Right cardiac atrium (tissue), 5 donors: ENCODE results near the gene CENPE. TPM values are rescaled to one million over a fixed set of nuclear protein-coding genes. Genes with fewer than 3 reads are reported as not detected.

Source experiments
- ATAC-seq, 2 donors: fragments of 200-7000 bp; cut with Tn5 transposase; one replicate each; pipeline versions ENCODE4 v1.8.0 to v1.9.1; 2020; ENCODE audit warnings: moderate library complexity in 2 of 2, mild to moderate bottlenecking in 1 of 2
- DNase-seq, 3 donors: peaks; one replicate each; pipeline ENCODE4 v3.0.0-alpha.2; 2020
- H3K27ac ChIP-seq: one replicate; pipeline ENCODE4 v1.5.1; 2013; ENCODE audit warnings: mild to moderate bottlenecking, low read length, control low read depth, moderate library complexity
- H3K27me3 ChIP-seq: one replicate; pipeline ENCODE4 v1.6.1; 2013; ENCODE audit not compliant: control insufficient read depth, insufficient read depth
- H3K4me1 ChIP-seq: one replicate; pipeline ENCODE4 v1.6.1; 2013; ENCODE audit warnings: low read length; ENCODE audit not compliant: control insufficient read depth, insufficient read depth
- H3K4me3 ChIP-seq: one replicate; pipeline ENCODE4 v1.5.1; 2013; ENCODE audit warnings: low read length, control low read depth
- H3K9me3 ChIP-seq: one replicate; pipeline ENCODE4 v1.6.1; 2013; ENCODE audit warnings: low read length; ENCODE audit not compliant: control insufficient read depth
- WGBS: extraction: QIAGEN DNeasy Blood & Tissue Kit; methylation state at CpG from one replicate; pipeline ENCODE4 v1.1.7; 2013; 5-methylcytosine and 5-hydroxymethylcytosine counted together
- intact Hi-C, 4 donors: fragments of 100-400 bp; cut with DNase I; formaldehyde crosslinking; loops; one replicate each; pipeline versions ENCODE4 v1.11.0 to v1.14.0; 2022 to 2023
- polyA plus RNA-seq: library from polyadenylated mRNA; stranded (reverse); fragments of 200-250 nt; gene quantifications from one replicate; pipeline ENCODE4 v1.2.3, GENCODE V29; 2013
- total RNA-seq, 4 donors: library from RNA; stranded (reverse); fragmentation: NEBNext Ultra II Directional; extraction: Animal tissue kit (Norgen Biotek cat#: 25700); gene quantifications; one replicate each; pipeline ENCODE4 v1.2.1, GENCODE V29; 2021
- donor health status: healthy with polysubstance abuse.
- donor health status: DM: no; HTN: yes; CAD: no.
- donor health status: DM: no; HTN: no; CAD: no.
- donor health status: DM: no; HTN: yes; CAD: no; lungs with severe emphysema.
- donor health status: DM: yes; HTN: yes; CAD: no.

The CENPE gene
- total and polyA plus RNA-seq, 5 donors, result 0.14 to 0.77 (median 0.59) TPM

DNA sequence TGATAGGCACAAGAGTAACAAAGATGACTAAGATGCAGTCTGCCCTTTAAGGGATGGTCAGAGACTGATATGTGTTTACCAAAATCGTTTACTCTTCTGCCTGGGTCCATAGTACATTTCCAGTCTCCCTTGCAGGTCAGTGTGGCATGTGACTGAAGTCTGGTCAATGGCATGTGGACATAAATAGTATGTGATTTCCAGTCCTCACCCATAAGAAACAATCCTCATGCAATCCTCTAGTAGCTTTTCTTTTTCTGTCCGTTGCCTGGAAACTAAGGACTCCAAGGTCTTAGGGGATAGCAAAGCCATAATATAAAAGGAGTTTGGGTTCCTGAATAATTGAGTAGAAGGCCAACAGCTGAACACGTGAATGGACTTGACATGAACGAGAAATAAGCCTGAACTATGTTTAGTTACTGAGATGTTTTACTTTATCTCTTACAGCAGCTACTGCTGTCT is 122.7 kb downstream of the CENPE start:
- ATAC-seq (no peak), DNase-seq (no peak)
- H3K9me3 ChIP-seq, result no peaks in the 10 kb centered on the region
- intact Hi-C loops, result no loop called here
- H3K27me3 ChIP-seq, result no peaks in the 10 kb centered on the region
- peak overlapping the region; percentile 79 for H3K4me3 ChIP-seq
- no peak overlapping the region for H3K27ac ChIP-seq
- 14% methylated on average over 4 of the region's 4 CpGs for WGBS
- H3K4me1 ChIP-seq, result no peaks in the 10 kb centered on the region

DNA sequence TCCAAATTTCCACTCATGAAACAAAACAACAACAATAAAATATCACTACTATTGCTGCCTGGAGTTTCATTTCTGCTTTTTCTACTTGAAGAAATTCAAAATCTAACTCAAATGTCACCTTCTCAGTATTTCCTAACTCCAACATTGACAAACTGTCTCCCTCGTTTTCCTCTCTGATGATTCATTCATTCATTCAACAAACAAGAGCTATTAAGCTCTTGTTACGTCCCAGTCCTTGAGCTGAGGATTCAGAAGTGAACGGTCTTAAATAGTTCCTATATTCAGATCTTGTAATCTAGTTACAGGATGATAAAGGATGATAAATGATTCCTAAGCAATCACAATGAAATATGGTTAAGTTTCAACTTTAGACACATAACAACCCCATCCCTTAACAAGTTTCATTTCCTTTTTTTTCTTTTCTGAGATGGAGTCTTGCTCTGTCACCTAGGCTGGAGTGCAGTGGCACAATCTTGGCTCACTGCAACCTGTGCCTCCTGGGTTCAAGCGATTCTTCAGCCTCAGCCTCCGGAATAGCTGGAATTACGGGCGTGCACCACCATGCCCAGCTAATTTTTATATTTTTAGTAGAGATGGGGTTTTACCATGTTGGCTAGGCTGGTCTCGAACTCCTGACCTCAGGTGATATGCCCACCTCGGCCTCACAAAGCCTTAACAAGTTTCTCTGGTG is 123.3 kb downstream of the CENPE start:
- Histone ChIP-seq H3K4me1 (no peaks in the 10 kb centered on the region), H3K9me3 (no peaks in the 10 kb centered on the region), H3K27me3 (no peaks in the 10 kb centered on the region), H3K4me3 (no peak overlapping the region), H3K27ac (no peak overlapping the region)
- 87% methylated on average over 9 of the region's 9 CpGs for WGBS
- DNase-seq, result no peak
- no peak for ATAC-seq
- intact Hi-C loops, result no loop called here

DNA sequence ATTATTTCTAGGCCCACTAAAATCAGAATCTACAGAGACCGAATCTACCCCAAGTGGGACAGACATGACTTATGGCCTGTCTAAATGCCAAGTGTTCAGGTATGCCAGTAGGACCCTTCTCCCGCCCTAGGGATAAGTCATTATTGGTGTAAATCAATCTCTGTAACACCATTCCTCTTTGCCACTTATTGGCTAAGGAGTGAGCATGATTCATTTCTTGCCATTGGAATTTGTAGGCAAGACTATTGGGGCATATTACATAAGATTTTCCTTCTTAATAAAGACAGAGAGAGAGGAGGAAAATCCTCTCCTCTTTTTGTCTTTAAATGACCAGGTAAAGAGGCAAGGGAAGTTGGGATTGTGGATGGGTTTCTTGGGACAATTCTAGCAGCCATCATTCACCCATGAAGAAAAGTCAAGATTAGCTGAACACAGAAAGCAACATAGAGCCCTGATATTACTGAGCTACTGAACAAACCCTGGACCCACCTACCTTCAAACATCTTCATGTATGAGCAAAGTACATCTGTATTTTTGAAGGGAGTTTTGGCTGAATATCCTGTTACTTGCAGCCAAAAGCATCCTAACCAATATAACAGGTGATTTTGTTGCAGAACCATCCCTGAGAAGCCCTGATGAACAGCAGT is 124.2 kb downstream of the CENPE start:
- Histone ChIP-seq H3K27ac (no peak overlapping the region), H3K4me3 (no peak overlapping the region), H3K4me1 (no peaks in the 10 kb centered on the region), H3K9me3 (no peaks in the 10 kb centered on the region), H3K27me3 (no peaks in the 10 kb centered on the region)
- no peak for DNase-seq
- no peak for ATAC-seq
- WGBS, result 100% methylated on average over 2 of the region's 2 CpGs
- intact Hi-C loops, result no loop called here

DNA sequence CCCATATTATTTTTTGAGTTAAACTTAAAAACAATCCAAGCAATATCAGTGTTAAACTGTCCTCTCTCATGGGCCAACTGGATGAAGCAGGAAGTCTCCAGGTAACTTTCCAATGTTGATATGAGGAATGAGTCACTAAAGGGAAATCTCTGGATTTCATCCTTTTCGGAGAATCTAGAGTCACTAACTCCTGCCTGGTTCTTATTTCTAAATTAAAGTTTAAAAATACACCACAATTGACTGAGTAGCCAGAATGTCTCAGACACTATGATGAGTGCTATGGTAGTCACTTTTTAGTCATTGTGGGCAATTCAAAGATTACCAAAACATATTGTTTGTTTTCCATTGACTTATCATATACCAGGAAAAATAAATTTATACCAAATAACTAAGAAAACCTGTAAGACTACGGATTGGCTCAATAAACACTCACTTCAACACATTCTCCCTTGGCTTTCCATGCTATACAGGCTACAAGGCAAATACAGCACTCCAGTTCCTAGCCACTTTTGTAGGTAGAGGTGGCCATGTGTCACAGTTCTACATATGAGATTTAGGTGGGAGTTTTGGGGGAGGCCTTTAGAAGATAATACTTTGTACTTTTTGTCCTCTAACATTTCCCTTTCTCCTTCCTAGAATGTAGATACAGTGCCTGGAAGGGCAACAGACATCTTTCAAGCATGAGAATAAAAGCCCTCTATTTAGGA is 130.1 kb downstream of the CENPE start:
- intact Hi-C loops, result no loop called here
- WGBS, result 90% methylated on average over 2 of the region's 2 CpGs

DNA sequence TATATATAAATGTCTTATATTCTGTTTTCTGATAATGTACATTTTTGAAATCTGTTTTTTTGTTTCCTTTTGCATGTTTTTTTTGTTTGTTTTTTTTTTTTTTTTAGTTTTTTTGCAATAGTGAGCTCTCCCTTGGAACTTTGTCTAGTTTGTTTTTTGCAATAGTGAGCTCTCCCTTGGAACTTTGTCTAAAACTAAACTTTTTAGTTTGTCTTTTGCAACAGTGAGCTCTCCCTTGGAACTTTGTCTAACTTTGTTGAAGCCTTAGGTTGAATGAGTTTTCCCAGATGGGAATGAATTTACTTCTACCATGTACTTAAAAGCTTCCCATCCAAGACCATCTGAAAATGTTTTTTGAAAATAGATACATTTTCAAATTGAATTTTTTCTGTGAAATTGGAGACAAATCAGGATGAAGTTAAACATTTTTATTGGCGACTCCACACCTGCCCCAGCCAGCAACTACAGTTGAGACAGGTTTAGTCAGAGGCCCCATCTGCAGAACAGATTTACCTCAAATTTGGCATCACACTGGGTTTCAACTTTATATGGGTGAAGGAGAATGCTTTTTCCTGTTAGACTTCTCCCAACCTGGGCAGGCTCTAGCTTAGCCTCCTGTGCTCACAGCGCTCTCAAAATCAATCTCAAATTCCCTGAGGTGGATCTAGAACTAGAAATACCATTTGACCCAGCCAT is 137.5 kb downstream of the CENPE start:
- Histone ChIP-seq H3K4me3 (no peak overlapping the region), H3K27me3 (no peaks in the 10 kb centered on the region), H3K27ac (no peak overlapping the region), H3K9me3 (no peaks in the 10 kb centered on the region), H3K4me1 (no peaks in the 10 kb centered on the region)
- over 99% methylated on average over 2 of the region's 2 CpGs for WGBS
- intact Hi-C loops, result no loop called here
- ATAC-seq (no peak), DNase-seq (no peak)

More for the DNA sequence above, 130.1 kb downstream of the CENPE start:
- DNase-seq (no peak), ATAC-seq (no peak)
- H3K4me3 ChIP-seq, result no peak overlapping the region
- no peaks in the 10 kb centered on the region for H3K4me1 ChIP-seq
- H3K27me3 ChIP-seq, result no peaks in the 10 kb centered on the region
- no peaks in the 10 kb centered on the region for H3K9me3 ChIP-seq
- H3K27ac ChIP-seq, result no peak overlapping the region

Other genes with a start within 250 kb of the CENPE start
- 1 to 10 TPM in 2 of 4 donors, under 1 TPM in 2; 0.94 to 1.8 (median 1.3) TPM for gene SLC9B1, start 178.6 kb downstream of the CENPE start, total RNA-seq
- 0.27 TPM for gene SLC9B1, start 178.6 kb downstream of the CENPE start, polyA plus RNA-seq
- gene SLC9B2, start 121.6 kb downstream of the CENPE start, total RNA-seq, result 10 to 100 TPM in 1 of 4 donors, 1 to 10 TPM in 3; 7.5 to 12.7 (median 8.7) TPM
- gene SLC9B2, start 121.6 kb downstream of the CENPE start, polyA plus RNA-seq, result 5.0 TPM
- gene BDH2, start 98.5 kb downstream of the CENPE start, total RNA-seq, result 10 to 100 TPM; 33.1 to 49.5 (median 43.9) TPM
- 46.6 TPM for gene BDH2, start 98.5 kb downstream of the CENPE start, polyA plus RNA-seq